HG02840 (cell line): ENCODE data around the gene PYGB.
"Not testable (repeated sequence)": the region's sequence is repeated elsewhere in the genome, so short reads cannot be mapped to it uniquely, and the experiment has no call there.

Experiments used
- ATAC-seq: cut with Tn5 transposase; IDR thresholded peaks from one replicate; pipeline ENCODE4 v1.9.1; 2021; ENCODE audit warnings: mild to moderate bottlenecking, moderate library complexity, moderate number of reproducible peaks; ENCODE audit not compliant: unreplicated experiment, low FRiP score

The PYGB gene

GRCh38 chr20:25227317-25227831, 20.5 kb upstream of the PYGB start:
- no peak for ATAC-seq

GRCh38 chr20:25229486-25230165, 18.3 kb upstream of the PYGB start:
- ATAC-seq = no peak

DNA sequence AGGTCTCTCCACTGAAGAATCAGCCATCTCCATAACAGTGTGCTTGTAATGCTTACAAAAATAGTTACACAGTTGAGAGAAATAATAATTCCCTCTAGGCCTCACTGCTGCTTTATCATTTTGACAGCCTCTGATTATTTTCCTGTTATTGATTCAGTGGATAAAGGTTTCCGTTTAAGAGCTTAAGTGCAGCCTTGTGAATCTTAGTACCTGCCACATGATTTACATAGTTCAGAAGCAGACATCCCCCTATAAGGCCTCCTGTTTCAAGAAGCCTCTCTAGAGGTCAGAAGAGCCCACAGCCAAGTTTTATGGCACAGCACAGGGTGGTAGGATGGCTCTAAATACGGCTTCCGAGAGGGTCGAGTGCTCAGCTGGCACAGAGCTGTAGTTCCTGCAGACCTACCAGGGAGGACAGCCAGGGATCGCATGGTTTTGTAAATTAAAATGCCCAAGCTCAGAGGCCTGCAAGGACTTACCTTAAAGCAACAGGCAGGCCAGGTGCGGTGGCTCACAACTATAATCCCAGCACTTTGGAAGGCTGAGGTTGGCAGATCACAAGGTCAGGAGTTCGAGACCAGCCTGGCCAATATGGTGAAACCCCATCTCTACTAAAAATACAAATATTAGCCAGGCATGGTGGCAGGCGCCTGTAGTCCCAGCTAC, 17.6 kb upstream of the PYGB start:
- peak; percentile 82 for ATAC-seq

- ATAC-seq = no peak
Observed at GRCh38 chr20:25233016-25233772, 14.7 kb upstream of the PYGB start.

DNA sequence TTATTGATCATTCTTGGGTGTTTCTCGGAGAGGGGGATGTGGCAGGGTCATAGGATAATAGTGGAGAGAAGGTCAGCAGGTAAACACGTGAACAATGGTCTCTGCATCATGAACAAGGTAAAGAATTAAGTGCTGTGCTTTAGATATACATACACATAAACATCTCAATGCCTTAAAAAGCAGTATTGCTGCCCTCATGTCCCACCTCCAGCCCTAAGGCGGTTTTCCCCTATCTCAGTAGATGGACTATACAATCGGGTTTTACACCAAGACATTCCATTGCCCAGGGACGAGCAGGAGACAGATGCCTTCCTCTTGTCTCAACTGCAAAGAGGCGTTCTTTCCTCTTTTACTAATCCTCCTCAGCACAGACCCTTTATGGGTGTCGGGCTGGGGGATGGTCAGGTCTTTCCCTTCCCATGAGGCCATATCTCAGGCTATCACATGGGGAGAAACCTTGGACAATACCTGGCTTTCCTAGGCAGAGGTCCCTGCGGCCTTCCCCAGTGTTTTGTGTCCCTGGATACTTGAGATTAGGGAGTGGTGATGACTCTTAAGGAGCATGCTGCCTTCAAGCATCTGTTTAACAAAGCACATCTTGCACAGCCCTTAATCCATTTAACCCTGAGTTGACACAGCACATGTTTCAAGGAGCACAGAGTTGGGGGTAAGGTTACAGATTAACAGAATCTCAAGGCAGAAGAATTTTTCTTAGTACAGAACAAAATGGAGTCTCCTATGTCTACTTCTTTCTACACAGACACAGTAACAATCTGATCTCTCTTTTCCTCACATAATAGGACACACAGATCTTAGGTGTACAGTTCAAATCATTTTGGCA, 13.7 kb upstream of the PYGB start:
- not testable (repeated sequence) for ATAC-seq

- ATAC-seq = no peak
Observed at GRCh38 chr20:25236450-25237304, 11.2 kb upstream of the PYGB start.

- ATAC-seq = no peak
Observed at GRCh38 chr20:25237610-25238318, 10.1 kb upstream of the PYGB start.

GRCh38 chr20:25238319-25239037, 9.4 kb upstream of the PYGB start:
- no peak for ATAC-seq

DNA sequence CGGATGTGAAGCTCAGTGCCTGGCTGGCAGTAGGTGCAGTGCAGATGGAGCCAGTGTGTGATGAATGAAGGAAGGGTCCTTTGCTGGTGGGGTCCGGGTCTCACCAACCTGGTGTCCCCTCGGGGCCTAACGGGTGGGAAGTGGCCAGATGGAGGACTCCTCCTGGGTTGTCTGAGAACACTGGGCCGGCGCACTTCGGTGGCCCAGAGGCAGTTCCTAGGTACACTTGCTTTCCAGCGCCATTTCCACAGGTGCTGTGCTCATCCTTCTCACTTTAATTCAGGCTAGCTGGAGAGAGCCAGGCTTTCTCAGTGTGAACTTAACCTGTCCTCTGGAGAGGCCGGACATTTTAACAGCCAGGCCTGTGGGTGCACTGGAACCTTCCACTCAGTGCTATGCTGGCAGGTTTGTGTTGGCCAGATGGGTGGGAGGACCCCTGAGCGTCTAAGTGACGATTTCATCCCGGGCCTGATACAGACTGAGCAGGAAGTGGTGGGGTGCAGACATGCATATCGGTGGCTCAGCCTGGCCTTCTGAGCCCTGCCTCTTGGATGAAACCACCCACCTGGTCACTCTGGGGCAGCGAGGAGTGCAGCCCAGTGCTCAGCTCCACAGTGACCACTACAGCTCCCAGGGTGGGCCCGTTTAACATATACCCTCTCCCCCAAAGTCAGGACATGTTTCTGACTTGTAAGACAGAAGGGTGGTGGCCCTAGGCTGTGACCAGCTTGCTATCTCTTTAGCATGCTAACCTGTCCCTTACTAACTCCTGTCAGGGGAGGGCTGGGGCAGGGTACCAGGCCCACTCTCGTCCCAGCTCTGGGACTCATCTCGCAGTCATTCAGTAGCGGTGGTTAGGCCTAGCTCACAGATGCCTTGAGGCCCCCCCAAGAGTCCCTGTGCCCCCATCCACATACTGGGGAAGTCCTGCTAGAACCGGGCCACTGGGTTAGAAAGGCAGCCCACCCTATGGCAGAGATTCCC, 8.2 kb upstream of the PYGB start:
- no peak for ATAC-seq

- ATAC-seq = not testable (repeated sequence)
Observed at GRCh38 chr20:25240851-25241658, 6.8 kb upstream of the PYGB start.

DNA sequence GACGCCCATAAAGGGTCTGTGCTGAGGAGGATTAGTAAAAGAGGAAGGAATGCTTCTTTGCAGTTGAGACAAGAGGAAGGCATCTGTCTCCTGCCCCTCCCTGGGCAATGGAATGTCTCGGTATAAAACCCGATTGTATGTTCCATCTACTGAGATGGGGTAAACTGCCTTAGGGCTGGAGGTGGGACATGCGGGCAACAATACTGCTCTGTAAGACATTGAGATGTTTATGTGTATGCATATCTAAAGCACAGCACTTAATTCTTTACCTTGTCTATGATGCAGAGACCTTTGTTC, 6.3 kb upstream of the PYGB start:
- not testable (repeated sequence) for ATAC-seq

- no peak for ATAC-seq
Observed at GRCh38 chr20:25242231-25242630, 5.7 kb upstream of the PYGB start.

DNA sequence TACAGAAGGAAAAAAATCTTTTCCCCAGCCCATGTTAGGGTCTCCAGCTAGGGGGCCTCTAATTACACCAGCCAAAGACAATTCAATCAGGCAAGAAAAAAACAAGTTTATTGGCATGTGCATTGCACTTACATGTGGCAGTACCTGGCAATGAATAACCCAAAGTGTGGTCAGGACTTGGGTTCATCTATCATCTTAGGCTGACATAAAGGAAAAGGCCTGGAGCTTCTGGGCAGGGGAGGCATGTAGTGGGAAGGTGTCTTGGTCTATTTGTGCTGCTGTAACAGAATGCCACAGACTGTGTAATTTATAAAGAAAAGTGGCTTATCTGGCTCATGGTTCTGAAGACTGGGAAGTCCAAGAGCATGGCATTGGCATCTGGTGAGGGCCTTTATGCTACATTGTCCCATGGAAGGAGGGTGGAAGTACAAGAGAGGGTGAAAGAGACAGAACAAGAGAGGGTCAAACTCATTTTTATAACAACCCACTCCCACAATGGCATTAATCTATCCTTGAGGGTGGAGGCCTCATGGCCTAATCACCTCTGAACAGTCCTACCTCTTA, 4.4 kb upstream of the PYGB start:
- no peak for ATAC-seq

DNA sequence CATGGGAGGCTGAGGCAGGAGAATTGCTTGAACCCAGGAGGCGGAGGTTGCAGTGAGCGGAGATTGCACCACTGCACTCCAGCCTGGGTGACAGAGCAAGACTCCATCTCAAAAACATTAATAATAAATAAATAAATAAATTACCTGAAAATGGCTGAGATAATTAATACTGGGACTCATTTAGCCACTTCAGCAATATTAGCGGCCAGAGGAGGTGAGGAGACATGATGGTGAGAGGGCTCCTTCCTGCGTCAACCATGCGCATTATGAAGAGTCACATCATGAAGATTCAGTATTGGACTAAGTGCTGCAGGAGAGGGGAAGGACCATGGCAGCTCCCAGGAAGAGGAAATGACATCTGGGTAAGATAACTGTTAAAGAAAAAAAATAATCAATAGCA, 2.9 kb upstream of the PYGB start:
- ATAC-seq = no peak

DNA sequence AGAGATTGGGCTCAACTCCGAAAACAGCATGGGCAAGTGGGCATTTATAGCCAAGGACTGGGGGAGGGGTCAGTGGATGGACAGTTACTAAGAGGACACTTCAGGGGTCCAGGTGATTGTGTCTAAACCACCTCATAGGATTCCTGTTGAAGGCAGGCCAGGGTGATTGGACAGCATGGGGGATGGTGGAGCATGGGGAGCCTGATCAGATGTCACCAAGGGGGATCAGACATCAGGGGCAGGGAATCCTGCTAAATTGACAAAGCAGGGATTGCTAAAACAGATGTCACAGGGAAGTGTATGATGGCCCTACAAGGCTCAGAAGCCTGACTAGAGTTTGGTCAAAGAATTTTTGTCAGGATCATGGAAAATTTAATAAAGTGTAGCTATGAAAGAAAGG, 2.4 kb upstream of the PYGB start:
- no peak for ATAC-seq
